ENCODE measurements around the gene ITGA5.

DNA sequence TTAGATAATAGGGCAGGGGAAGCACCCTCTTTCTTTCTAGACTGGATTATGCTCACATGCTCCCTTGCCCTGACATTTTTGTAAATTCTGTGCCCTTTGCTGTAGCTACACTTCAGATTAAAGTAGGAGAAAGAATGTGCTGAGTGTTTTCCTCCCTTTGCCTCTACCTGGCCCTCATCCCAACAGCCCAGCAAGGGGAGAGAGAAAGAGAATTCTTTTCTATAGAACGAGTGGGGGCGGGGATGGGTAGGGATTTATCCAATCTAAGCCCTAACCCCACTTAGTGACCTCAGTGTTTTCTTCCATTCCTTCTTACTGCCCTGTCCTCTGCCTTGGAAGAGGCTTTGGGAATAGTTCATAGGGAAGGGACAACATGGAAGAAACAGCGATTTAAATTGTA lies 68.3 kb downstream of the ITGA5 start:
- no peak for TF ChIP-seq POLR2AphosphoS5 (IDR thresholded peaks at IDR 0.05; ENCODE audit: low read depth, low read length)
- TF ChIP-seq SIN3A (IDR thresholded peaks at IDR 0.05; ENCODE audit: borderline replicate concordance, insufficient read depth, low read length) = no peak
- TF ChIP-seq, protein P1, sequence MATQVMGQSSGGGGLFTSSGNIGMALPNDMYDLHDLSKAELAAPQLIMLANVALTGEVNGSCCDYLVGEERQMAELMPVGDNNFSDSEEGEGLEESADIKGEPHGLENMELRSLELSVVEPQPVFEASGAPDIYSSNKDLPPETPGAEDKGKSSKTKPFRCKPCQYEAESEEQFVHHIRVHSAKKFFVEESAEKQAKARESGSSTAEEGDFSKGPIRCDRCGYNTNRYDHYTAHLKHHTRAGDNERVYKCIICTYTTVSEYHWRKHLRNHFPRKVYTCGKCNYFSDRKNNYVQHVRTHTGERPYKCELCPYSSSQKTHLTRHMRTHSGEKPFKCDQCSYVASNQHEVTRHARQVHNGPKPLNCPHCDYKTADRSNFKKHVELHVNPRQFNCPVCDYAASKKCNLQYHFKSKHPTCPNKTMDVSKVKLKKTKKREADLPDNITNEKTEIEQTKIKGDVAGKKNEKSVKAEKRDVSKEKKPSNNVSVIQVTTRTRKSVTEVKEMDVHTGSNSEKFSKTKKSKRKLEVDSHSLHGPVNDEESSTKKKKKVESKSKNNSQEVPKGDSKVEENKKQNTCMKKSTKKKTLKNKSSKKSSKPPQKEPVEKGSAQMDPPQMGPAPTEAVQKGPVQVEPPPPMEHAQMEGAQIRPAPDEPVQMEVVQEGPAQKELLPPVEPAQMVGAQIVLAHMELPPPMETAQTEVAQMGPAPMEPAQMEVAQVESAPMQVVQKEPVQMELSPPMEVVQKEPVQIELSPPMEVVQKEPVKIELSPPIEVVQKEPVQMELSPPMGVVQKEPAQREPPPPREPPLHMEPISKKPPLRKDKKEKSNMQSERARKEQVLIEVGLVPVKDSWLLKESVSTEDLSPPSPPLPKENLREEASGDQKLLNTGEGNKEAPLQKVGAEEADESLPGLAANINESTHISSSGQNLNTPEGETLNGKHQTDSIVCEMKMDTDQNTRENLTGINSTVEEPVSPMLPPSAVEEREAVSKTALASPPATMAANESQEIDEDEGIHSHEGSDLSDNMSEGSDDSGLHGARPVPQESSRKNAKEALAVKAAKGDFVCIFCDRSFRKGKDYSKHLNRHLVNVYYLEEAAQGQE (IDR thresholded peaks at IDR 0.05; ENCODE audit: insufficient read depth in 1 of 2, low read depth in 2 of 2, low read length in 2 of 2) = no peak
- TF ChIP-seq TAF1 (IDR thresholded peaks at IDR 0.05; ENCODE audit: borderline replicate concordance, insufficient read depth, low read length) = no peak
- no peak for TF ChIP-seq FOXP2 (optimal IDR thresholded peaks at IDR 0.05; ENCODE audit: borderline replicate concordance, extremely low read depth, extremely low read length, insufficient read depth)

Data from PFSK-1 (cell line).